ENCODE measurements around the gene TSSK3.

DNA sequence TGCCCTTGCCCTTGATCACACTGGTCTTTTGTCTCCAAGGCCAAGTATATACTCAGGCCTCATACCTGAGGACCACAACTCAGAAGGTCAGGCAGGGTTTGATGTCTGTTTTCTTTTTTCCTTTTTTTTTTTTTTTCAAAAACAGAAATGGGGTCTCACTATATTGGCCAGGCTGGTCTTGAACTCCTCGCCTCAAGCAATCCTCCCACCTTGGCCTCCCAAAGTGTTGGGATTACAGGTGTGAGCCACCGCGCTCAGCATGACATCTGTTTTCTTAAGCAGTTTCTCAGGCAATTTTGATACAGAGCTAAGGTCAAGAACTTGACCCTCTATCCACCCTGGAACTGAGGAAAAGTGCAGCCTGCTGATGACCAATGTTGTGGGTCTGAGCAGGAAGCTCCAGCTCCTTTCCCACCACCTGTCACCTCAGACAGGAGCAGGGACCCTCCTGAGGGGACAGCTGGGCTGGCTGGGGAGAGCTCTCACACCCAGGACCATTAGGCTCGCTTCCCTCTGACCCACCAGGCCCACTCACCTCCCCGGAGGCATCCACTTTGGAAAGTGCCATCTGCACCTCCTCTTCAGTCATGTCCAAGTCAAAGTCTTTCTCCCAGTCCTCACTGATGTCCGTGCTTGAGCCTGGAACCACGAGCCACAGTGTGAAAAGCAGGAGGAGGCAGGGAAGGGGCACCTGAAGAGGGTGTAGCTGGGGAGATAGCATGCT, 5.7 kb downstream of the TSSK3 start:
- TF ChIP-seq, protein P1, sequence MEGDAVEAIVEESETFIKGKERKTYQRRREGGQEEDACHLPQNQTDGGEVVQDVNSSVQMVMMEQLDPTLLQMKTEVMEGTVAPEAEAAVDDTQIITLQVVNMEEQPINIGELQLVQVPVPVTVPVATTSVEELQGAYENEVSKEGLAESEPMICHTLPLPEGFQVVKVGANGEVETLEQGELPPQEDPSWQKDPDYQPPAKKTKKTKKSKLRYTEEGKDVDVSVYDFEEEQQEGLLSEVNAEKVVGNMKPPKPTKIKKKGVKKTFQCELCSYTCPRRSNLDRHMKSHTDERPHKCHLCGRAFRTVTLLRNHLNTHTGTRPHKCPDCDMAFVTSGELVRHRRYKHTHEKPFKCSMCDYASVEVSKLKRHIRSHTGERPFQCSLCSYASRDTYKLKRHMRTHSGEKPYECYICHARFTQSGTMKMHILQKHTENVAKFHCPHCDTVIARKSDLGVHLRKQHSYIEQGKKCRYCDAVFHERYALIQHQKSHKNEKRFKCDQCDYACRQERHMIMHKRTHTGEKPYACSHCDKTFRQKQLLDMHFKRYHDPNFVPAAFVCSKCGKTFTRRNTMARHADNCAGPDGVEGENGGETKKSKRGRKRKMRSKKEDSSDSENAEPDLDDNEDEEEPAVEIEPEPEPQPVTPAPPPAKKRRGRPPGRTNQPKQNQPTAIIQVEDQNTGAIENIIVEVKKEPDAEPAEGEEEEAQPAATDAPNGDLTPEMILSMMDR (conservative IDR thresholded peaks at IDR 0.05; ENCODE audit: low read length): no peak
- no peak for TF ChIP-seq EZH2phosphoT487 (IDR thresholded peaks at IDR 0.05; ENCODE audit: borderline replicate concordance)
